Measurements from ENCODE around the gene KNL1.
"Not testable (repeated sequence)": the region's sequence is repeated elsewhere in the genome, so short reads cannot be mapped to it uniquely, and the experiment has no call there.

DNA sequence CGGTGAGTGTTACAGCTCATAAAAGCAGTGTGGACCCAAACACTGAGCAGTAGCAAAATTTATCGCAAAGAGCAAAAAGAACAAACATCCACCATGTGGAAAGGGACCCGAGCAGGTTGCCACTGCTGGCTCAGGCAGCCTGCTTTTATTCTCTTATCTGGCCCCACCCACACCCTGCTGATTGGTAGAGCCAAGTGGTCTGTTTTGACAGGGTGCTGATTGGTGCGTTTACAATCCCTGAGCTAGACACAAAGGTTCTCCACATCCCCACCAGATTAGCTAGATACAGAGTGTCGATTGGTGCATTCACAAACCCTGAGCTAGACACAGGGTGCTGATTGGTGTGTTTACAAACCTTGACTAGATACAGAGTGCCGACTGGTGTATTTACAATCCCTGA is 82.2 kb downstream of the KNL1 start:
- TF ChIP-seq, protein P1, sequence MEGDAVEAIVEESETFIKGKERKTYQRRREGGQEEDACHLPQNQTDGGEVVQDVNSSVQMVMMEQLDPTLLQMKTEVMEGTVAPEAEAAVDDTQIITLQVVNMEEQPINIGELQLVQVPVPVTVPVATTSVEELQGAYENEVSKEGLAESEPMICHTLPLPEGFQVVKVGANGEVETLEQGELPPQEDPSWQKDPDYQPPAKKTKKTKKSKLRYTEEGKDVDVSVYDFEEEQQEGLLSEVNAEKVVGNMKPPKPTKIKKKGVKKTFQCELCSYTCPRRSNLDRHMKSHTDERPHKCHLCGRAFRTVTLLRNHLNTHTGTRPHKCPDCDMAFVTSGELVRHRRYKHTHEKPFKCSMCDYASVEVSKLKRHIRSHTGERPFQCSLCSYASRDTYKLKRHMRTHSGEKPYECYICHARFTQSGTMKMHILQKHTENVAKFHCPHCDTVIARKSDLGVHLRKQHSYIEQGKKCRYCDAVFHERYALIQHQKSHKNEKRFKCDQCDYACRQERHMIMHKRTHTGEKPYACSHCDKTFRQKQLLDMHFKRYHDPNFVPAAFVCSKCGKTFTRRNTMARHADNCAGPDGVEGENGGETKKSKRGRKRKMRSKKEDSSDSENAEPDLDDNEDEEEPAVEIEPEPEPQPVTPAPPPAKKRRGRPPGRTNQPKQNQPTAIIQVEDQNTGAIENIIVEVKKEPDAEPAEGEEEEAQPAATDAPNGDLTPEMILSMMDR (IDR thresholded peaks at IDR 0.05 in 4 of 5, conservative IDR thresholded peaks at IDR 0.05 in 1 of 5), result not testable (repeated sequence)
- TF ChIP-seq POLR2A (IDR thresholded peaks at IDR 0.05), result not testable (repeated sequence)

Measured in gastrocnemius medialis (tissue), 4 donors.